HCT116 (cell line): ENCODE measurements around the gene PROSER3. TPM values are rescaled to one million over a fixed set of nuclear protein-coding genes. Genes with fewer than 3 reads are reported as not detected.

Experiments used
- ATAC-seq: fragments of 200-7000 bp; cut with Tn5 transposase; 2 replicates; pipeline ENCODE4 v1.9.1; 2020; ENCODE audit warnings: mild to moderate bottlenecking, moderate library complexity
- BruUV-seq: library from RNA; stranded (reverse); fragments of 400-500 nt; replicated peaks from 2 replicates; lab custom pipeline; 2021; lab: Mats Ljungman, UMichigan
- CTCF ChIA-PET: fragments of 300-600 bp; sonication (Branson Sonifier 250); formaldehyde crosslinking; loops from one replicate; lab custom pipeline; 2021; ENCODE audit warnings: antibody characterized with exemption; lab: Charles Lee
- POLR2A ChIA-PET: fragments of 300-600, 350-600 bp; sonication (Branson Sonifier 250); formaldehyde crosslinking; loops from one replicate; lab custom pipeline; 2021; ENCODE audit warnings: antibody characterized with exemption; lab: Charles Lee
- RAD21 ChIA-PET, 2 experiments: fragments of 300-600 bp; sonication (Branson Sonifier 250); formaldehyde crosslinking; loops; one replicate each; lab custom pipeline; 2023; ENCODE audit warnings: low total read pairs in 2 of 2; ENCODE audit not compliant: uncharacterized antibody in 2 of 2, unreplicated experiment in 2 of 2, low non-redundant PET in 1 of 2; lab: Charles Lee
- DNase-seq: peaks from one replicate; pipeline ENCODE4 v3.0.0-alpha.2; 2010; ENCODE audit warnings: low read depth, low spot score
- H2AFZ ChIP-seq: fragments of 200-600 bp; shearing (Covaris generic), sonication (generic); 2 replicates; pipeline ENCODE4 v1.6.1; 2017; ENCODE audit warnings: low read depth, mixed run types, mixed read lengths, antibody characterized with exemption, low read length; ENCODE audit not compliant: poor library complexity, severe bottlenecking
- H3K27ac ChIP-seq: 2 replicates; pipeline ENCODE4 v1.5.1; 2012; ENCODE audit warnings: low read depth, low read length
- H3K27me3 ChIP-seq: fragments of 200-600 bp; sonication (generic); 2 replicates; pipeline ENCODE4 v1.6.1; 2016; ENCODE audit warnings: mixed run types, low read length, mixed read lengths; ENCODE audit not compliant: insufficient read depth
- H3K36me3 ChIP-seq, 2 experiments: fragments of 200-500 bp in 1 of 2; fragments of 200-600 bp in 1 of 2; sonication (Bioruptor generic) in 1 of 2; sonication (generic) in 1 of 2; 2 replicates each; pipeline versions ENCODE4 v1.5.1 to v1.6.1; 2014 to 2016; ENCODE audit warnings: low read length in 2 of 2, inconsistent platforms in 1 of 2, mixed read lengths in 1 of 2, mixed run types in 1 of 2; ENCODE audit not compliant: insufficient read depth in 2 of 2, control insufficient read depth in 1 of 2
- H3K4me1 ChIP-seq, 2 experiments: fragments of 200-600 bp in 1 of 2; sonication (generic) in 1 of 2; 2 replicates each; pipeline versions ENCODE4 v1.5.1 to v1.6.1; 2012 to 2017; ENCODE audit warnings: low read length in 2 of 2, inconsistent platforms in 1 of 2, mild to moderate bottlenecking in 1 of 2, mixed read lengths in 1 of 2, mixed run types in 1 of 2, moderate library complexity in 1 of 2; ENCODE audit not compliant: insufficient read depth in 2 of 2, control insufficient read depth in 1 of 2
- H3K4me2 ChIP-seq: fragments of 200-600 bp; sonication (generic); 2 replicates; pipeline ENCODE4 v1.6.1; 2017; ENCODE audit warnings: mixed run types, low read length, mixed read lengths
- H3K4me3 ChIP-seq, 2 experiments: fragments of 200-600 bp in 1 of 2; sonication (generic) in 1 of 2; replicated peaks in 1 of 2; 2 replicates each; pipeline ENCODE4 v1.5.1; 2011 to 2016; ENCODE audit warnings: low read length in 2 of 2, control low read depth in 1 of 2, low read depth in 1 of 2, mild to moderate bottlenecking in 1 of 2, mixed read lengths in 1 of 2, mixed run types in 1 of 2
- H3K79me2 ChIP-seq: fragments of 200-600 bp; sonication (generic); 2 replicates; pipeline ENCODE4 v1.6.1; 2017; ENCODE audit warnings: mild to moderate bottlenecking, mixed run types, low read length, moderate library complexity, mixed read lengths; ENCODE audit not compliant: insufficient read depth
- H3K9ac ChIP-seq: fragments of 200-600 bp; sonication (generic); 2 replicates; pipeline ENCODE4 v1.6.1; 2016; ENCODE audit warnings: low read length, mixed read lengths
- H3K9me2 ChIP-seq: fragments of 200-600 bp; sonication (generic), shearing (Covaris generic); 2 replicates; pipeline ENCODE4 v1.6.1; 2017; ENCODE audit warnings: mixed run types, mild to moderate bottlenecking, moderate library complexity; ENCODE audit not compliant: insufficient read depth
- H3K9me3 ChIP-seq, 2 experiments: fragments of 200-500 bp in 1 of 2; fragments of 200-600 bp in 1 of 2; sonication (Bioruptor generic) in 1 of 2; sonication (generic) in 1 of 2; 2 replicates each; pipeline ENCODE4 v1.6.1; 2014 to 2017; ENCODE audit warnings: low read length in 2 of 2, mixed read lengths in 2 of 2, inconsistent platforms in 1 of 2, low read depth in 1 of 2, mild to moderate bottlenecking in 1 of 2, mixed run types in 1 of 2, moderate library complexity in 1 of 2; ENCODE audit not compliant: control insufficient read depth in 1 of 2, insufficient read depth in 1 of 2
- H4K20me1 ChIP-seq: fragments of 200-600 bp; sonication (generic), shearing (Covaris generic); 2 replicates; pipeline ENCODE4 v1.6.1; 2017; ENCODE audit warnings: mixed run types, mild to moderate bottlenecking, moderate library complexity; ENCODE audit not compliant: insufficient read depth
- CBX3 ChIP-seq: IDR thresholded peaks from 2 replicates; pipeline ENCODE4 v1.6.1; 2012; ENCODE audit warnings: low read depth
- CEBPB ChIP-seq: IDR thresholded peaks from 2 replicates; pipeline ENCODE4 v1.6.1; 2012; ENCODE audit warnings: low read depth
- FOSL1 ChIP-seq: IDR thresholded peaks from 2 replicates; pipeline ENCODE4 v1.6.1; 2012; ENCODE audit warnings: low read depth
- JUND ChIP-seq: IDR thresholded peaks from 2 replicates; pipeline ENCODE4 v1.6.1; 2012
- POLR2A ChIP-seq: IDR thresholded peaks from 2 replicates; pipeline ENCODE4 v1.7.0; 2011; ENCODE audit warnings: borderline replicate concordance; ENCODE audit not compliant: insufficient read depth, insufficient read length; ENCODE audit errors: extremely low read depth
- RAD21 ChIP-seq: IDR thresholded peaks from 2 replicates; pipeline ENCODE4 v1.6.1; 2012; ENCODE audit warnings: low read depth, mild to moderate bottlenecking
- SP1 ChIP-seq: IDR thresholded peaks from 2 replicates; pipeline ENCODE4 v1.6.1; 2012; ENCODE audit warnings: low read depth
- SRF ChIP-seq: IDR thresholded peaks from 2 replicates; pipeline ENCODE4 v1.6.1; 2012; ENCODE audit warnings: low read depth
- ZFX ChIP-seq: fragments of 450-650 bp; IDR thresholded peaks from 2 replicates; pipeline ENCODE4 v1.6.1; 2017
- intact Hi-C: fragments of 100-400 bp; cut with micrococcal nuclease; formaldehyde crosslinking; loops from 2 replicates; pipeline ENCODE4 v1.10.0; 2022
- total RNA-seq: library from RNA; stranded (reverse); gene quantifications from one replicate; pipeline ENCODE4 v1.2.1, GENCODE V29; 2021; ENCODE audit not compliant: unreplicated experiment
- TF ChIP-seq, protein P1 (sequence below): IDR thresholded peaks from 2 replicates; pipeline ENCODE4 v1.6.1; 2012; ENCODE audit warnings: low read depth
- TF ChIP-seq, protein P2 (sequence below): IDR thresholded peaks from 2 replicates; pipeline ENCODE4 v1.6.1; 2012
- TF ChIP-seq, protein P3 (sequence below): IDR thresholded peaks from 2 replicates; pipeline ENCODE4 v1.6.1; 2011; ENCODE audit warnings: mild to moderate bottlenecking, low read length, moderate library complexity; ENCODE audit not compliant: insufficient replicate concordance; ENCODE audit errors: extremely low read depth
- TF ChIP-seq, protein P4 (sequence below), 3 experiments: fragments of 200-600 bp in 1 of 3; sonication (generic) in 1 of 3; IDR thresholded peaks in 2 of 3; conservative IDR thresholded peaks in 1 of 3; 2 replicates each; pipeline ENCODE4 v1.5.1; 2012 to 2017; ENCODE audit warnings: low read depth in 2 of 3, low read length in 2 of 3, antibody characterized with exemption in 1 of 3, borderline replicate concordance in 1 of 3, control low read depth in 1 of 3, mild to moderate bottlenecking in 1 of 3, mixed read lengths in 1 of 3, mixed run types in 1 of 3, moderate library complexity in 1 of 3; ENCODE audit not compliant: insufficient read depth in 1 of 3

The PROSER3 gene
- total RNA-seq, 1 experiment from 2014 or later, result 42.5 TPM

DNA sequence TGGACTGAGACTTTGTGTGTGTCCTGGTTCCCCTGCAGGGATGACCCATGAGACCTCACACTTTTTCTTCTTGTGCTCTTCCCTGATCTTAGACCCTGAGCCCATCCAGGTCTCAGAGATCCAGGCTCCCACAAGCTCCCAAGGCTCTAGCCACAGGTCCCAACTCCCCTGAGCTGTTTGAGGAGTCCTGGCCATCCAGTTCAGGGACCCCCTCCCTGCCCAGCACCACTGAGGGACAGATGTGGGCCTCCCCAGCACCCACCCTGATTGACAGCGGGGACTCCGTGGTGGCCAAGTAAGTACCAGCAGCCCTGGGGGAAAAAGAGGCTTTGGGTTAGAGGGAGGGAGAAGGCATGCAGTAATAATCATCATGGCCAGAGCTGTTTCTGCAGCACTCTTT lies 1.7 kb downstream of the PROSER3 start (continued):
- TF ChIP-seq, protein P1, sequence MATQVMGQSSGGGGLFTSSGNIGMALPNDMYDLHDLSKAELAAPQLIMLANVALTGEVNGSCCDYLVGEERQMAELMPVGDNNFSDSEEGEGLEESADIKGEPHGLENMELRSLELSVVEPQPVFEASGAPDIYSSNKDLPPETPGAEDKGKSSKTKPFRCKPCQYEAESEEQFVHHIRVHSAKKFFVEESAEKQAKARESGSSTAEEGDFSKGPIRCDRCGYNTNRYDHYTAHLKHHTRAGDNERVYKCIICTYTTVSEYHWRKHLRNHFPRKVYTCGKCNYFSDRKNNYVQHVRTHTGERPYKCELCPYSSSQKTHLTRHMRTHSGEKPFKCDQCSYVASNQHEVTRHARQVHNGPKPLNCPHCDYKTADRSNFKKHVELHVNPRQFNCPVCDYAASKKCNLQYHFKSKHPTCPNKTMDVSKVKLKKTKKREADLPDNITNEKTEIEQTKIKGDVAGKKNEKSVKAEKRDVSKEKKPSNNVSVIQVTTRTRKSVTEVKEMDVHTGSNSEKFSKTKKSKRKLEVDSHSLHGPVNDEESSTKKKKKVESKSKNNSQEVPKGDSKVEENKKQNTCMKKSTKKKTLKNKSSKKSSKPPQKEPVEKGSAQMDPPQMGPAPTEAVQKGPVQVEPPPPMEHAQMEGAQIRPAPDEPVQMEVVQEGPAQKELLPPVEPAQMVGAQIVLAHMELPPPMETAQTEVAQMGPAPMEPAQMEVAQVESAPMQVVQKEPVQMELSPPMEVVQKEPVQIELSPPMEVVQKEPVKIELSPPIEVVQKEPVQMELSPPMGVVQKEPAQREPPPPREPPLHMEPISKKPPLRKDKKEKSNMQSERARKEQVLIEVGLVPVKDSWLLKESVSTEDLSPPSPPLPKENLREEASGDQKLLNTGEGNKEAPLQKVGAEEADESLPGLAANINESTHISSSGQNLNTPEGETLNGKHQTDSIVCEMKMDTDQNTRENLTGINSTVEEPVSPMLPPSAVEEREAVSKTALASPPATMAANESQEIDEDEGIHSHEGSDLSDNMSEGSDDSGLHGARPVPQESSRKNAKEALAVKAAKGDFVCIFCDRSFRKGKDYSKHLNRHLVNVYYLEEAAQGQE, result no peak
- TF ChIP-seq SP1, result no peak
- TF ChIP-seq, all 23 proteins: peak for 0

DNA sequence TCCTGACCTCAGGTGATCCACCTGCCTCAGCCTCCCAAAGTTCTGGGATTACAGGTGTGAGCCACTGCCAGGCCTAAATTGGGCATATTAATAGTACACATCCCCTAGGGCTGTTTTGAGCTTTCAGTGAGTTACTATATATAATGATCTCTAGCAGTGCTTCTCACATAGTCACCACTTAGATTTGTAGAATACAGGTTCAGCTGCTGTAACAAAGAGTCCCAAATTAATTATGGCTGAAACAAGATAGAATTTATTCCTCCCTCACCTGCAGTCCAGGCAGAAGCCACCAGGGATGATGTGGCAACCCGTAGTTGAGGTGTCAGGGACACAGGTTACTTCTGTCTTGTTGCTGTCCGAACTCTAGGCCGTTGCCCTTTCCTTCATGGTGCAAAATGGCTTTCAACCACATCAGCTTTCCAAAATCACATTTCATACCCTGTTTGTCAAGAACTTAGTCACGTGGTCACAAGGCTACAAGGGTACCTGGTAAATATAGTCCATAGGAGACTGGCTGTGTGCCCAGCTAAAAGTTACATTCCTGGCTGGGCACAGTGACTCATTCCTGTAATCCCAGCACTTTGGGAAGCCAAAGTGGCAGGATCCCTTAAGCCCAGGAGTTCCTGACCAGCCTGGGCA lies 2.9 kb downstream of the PROSER3 start:
- Histone ChIP-seq H3K9me2 (no peaks in the 10 kb centered on the region), H4K20me1 (no peaks in the 10 kb centered on the region), H2AFZ (no peak overlapping the region), H3K27ac (no peak overlapping the region), H3K4me2 (no peak overlapping the region), H3K4me1 (peaks cover 14 to 25% of the 10 kb centered on the region in 2 experiments), H3K4me3 (no peak overlapping the region), H3K36me3 (peaks cover 6 to 12% of the 10 kb centered on the region in 2 experiments; a peak in 2 of 4 replicates), H3K27me3 (no peaks in the 10 kb centered on the region), H3K9me3 (no peaks in the 10 kb centered on the region), H3K79me2 (peaks cover 17% of the 10 kb centered on the region), H3K9ac (no peak overlapping the region)
- intact Hi-C loops, result no loop called here
- ChIA-PET CTCF (no interaction called here), POLR2A (interaction anchor here (1.3 kb wide), 1 partner anchor 16 kb away, joined by 3 read pairs; the partner anchor contains the start of gene U2AF1L4), RAD21 (no interaction called here)
- ATAC-seq, result no peak
- no TSS peak for BruUV-seq
- no peak for DNase-seq
- TF ChIP-seq, protein P1, result no peak
- TF ChIP-seq, protein P2, sequence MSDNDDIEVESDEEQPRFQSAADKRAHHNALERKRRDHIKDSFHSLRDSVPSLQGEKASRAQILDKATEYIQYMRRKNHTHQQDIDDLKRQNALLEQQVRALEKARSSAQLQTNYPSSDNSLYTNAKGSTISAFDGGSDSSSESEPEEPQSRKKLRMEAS, result no peak
- TF ChIP-seq RAD21 (no peak), JUND (no peak), ZFX (no peak), CBX3 (no peak), FOSL1 (no peak), SRF (no peak), POLR2A (no peak), CEBPB (no peak)
- TF ChIP-seq, protein P3, sequence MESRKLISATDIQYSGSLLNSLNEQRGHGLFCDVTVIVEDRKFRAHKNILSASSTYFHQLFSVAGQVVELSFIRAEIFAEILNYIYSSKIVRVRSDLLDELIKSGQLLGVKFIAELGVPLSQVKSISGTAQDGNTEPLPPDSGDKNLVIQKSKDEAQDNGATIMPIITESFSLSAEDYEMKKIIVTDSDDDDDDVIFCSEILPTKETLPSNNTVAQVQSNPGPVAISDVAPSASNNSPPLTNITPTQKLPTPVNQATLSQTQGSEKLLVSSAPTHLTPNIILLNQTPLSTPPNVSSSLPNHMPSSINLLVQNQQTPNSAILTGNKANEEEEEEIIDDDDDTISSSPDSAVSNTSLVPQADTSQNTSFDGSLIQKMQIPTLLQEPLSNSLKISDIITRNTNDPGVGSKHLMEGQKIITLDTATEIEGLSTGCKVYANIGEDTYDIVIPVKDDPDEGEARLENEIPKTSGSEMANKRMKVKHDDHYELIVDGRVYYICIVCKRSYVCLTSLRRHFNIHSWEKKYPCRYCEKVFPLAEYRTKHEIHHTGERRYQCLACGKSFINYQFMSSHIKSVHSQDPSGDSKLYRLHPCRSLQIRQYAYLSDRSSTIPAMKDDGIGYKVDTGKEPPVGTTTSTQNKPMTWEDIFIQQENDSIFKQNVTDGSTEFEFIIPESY, result no peak
- TF ChIP-seq, protein P4, sequence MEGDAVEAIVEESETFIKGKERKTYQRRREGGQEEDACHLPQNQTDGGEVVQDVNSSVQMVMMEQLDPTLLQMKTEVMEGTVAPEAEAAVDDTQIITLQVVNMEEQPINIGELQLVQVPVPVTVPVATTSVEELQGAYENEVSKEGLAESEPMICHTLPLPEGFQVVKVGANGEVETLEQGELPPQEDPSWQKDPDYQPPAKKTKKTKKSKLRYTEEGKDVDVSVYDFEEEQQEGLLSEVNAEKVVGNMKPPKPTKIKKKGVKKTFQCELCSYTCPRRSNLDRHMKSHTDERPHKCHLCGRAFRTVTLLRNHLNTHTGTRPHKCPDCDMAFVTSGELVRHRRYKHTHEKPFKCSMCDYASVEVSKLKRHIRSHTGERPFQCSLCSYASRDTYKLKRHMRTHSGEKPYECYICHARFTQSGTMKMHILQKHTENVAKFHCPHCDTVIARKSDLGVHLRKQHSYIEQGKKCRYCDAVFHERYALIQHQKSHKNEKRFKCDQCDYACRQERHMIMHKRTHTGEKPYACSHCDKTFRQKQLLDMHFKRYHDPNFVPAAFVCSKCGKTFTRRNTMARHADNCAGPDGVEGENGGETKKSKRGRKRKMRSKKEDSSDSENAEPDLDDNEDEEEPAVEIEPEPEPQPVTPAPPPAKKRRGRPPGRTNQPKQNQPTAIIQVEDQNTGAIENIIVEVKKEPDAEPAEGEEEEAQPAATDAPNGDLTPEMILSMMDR (IDR thresholded peaks at IDR 0.05 in 2 of 3, conservative IDR thresholded peaks at IDR 0.05 in 1 of 3; ENCODE audit: borderline replicate concordance in 1 of 3, insufficient read depth in 1 of 3, low read depth in 2 of 3, low read length in 2 of 3), result no peak
